GM18502 (cell line): ENCODE data around the gene PI4K2B.
A peak's percentile ranks its signal among the peaks of the same experiment; 100 is the strongest.
"Not testable (repeated sequence)": the region's sequence is repeated elsewhere in the genome, so short reads cannot be mapped to it uniquely, and the experiment has no call there.

Source experiments
- ATAC-seq: cut with Tn5 transposase; IDR thresholded peaks from one replicate; pipeline ENCODE4 v1.9.1; 2021; ENCODE audit warnings: mild to moderate bottlenecking; ENCODE audit not compliant: unreplicated experiment, poor library complexity

PI4K2B gene

DNA sequence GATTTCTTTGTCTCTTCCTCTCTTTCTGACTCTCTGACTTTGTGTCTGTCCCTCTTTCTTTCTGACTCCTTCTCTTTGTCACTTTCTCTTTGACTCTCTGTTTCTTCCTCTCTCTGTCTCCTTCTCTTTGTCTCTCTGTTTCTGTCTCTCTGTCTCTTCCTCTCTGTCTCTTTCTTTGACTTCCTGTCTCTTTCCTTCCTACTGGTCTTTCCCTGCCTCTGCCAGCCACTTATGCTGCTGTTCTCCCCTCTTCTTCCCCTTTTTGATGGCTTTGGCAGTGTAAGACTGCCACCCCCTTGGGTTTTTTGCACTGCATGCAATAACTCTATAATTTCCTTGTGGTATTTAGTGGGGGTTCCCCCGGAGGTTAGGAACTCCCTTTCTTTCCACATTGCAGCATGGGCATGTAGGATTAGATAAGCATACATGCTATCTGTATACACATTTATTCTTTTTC, 6.9 kb downstream of the PI4K2B start:
- ATAC-seq: peak; percentile 82

DNA sequence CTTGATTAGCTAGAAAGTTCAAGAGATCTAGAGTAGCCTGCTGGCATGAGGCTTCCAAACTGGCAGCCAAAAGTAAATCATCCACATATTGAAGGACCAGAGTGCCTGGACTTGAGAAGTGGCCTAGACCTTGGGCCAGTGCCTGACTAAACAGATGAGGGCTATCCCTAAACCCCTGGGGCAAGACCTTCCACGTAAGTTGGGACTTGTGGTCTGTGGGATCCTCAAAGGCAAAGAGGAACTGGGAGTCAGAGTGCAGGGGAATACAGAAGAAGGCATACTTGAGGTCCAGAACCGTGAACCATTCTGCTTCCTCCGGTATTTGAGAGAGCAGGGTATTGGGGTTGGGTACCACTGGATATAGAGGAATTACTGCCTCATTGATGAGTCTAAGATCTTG, 8.4 kb downstream of the PI4K2B start:
- ATAC-seq: not testable (repeated sequence)

DNA sequence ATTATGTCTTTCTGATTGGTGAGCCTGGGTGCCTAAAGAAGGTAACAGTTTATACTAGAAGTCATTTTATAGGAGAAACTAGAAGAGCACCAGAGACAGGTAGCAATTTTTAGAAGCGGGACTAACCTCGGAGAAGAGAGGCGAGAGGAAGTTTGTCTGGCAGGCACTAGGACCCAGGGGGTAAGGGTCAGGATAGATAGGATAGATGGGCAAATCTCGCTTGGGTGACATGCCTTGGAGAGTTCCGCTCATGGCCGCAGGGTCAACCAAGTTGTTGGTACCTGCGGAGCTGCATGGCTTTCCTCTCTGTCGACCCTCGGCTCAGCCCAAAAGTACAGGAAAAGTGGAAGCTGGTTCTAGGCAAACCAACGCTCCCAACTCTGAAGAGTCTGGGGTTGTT, 11.3 kb downstream of the PI4K2B start:
- no peak for ATAC-seq

DNA sequence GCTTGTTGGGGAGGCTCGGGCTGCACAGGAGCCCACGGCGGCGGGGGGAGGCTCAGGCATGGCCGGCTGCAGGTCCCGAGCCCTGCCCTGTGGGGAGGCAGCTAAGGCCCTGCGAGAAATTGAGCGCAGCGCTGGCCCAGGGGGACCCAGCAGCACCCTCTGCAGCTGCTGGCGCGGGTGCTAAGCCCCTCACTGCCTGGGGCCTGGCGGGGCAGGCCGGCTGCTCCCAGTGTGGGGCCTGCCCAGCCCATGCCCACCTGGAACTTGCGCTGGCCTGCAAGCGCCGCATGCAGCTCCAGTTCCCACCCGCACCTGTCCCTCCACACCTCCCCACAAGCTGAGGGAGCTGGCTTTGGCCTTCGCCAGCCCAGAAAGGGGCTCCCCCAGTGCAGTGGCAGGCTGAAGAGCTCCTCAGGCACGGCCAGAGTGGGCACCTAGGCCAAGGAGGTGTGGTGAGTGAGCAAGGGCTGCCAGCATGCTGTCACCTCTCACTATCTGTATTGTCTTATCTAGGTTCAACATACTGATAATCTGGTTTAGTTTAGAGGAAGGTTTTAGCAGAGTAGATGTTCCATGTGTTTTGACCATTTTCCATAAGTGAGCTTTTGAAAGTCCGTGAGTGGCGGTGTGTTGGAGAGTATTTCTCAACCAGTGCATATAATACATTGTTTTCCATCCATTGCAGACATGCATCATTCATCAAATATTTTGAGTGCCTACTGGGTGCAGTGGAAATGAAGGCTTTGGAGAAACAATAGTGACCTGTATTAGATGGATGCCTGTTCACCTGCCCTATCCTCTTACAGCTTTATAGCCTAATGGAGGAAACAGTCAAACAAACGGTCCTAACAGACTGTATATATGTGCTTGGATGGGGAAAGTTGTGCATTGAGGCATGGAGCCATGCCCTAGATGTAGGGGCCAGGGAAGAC, 13.1 kb downstream of the PI4K2B start:
- no peak for ATAC-seq

DNA sequence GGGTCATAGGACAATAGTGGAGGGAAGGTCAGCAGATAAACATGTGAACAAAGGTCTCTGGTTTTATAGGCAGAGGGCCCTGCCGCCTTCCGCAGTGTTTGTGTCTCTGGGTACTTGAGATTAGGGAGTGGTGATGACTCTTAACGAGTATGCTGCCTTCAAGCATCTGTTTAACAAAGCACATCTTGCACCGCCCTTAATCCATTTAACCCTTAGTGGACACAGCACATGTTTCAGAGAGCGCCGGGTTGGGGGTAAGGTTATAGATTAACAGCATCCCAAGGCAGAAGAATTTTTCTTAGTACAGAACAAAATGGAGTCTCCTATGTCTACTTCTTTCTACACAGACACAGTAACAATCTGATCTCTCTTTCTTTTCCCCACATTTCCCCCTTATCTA, 15.0 kb downstream of the PI4K2B start:
- ATAC-seq: not testable (repeated sequence)

DNA sequence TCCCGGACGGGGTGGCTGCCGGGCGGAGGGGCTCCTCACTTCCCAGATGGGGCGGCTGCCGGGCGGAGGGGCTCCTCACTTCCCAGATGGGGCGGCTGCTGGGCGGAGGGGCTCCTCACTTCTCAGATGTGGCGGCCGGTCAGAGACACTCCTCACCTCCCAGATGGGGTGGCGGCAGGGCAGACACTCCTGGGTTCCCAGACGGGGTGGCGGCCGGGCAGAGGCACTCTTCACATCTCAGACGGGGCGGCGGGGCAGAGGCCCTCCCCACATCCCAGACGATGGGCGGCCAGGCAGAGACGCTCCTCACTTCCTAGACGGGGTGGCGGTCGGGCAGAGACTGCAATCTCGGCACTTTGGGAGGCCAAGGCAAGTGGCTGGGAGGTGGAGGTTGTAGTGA, 15.7 kb downstream of the PI4K2B start:
- ATAC-seq: not testable (repeated sequence)

DNA sequence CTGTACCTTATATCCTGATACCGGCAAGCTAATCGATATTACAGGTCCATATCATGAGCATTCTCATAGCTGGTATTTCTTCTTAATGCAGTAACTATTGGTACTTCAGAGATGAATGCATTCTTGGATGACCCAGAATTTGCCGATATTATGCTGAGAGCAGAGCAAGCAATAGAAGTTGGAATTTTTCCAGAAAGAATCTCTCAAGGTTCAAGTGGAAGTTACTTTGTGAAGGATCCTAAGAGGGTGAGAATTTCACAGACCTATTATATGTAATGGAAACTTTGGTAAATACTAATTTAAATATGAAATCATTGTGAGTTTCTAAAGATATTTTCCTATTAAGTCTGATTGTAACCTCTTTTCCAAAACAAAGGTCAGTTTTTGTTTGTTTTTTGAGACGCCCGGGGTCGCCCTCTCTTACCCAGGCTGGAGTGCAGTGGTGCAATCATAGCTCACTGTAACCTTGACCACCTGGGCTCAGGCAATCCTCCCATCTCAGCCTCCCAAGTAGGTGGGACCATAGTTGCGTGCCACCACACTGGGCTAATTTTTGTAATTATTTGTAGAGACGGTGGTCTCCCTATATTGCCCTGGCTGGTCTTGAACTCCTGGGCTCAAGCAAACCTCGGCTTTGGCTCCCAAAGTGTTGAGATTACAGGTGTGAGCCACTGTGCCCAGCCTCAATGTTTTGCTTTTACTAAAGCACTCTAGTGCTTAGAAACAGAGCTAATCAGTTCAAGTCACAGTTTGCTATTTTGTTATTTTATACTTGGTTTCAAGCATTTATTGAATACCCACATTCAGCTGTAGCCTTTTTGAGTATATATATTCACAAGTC, 18.6 kb downstream of the PI4K2B start:
- no peak for ATAC-seq

DNA sequence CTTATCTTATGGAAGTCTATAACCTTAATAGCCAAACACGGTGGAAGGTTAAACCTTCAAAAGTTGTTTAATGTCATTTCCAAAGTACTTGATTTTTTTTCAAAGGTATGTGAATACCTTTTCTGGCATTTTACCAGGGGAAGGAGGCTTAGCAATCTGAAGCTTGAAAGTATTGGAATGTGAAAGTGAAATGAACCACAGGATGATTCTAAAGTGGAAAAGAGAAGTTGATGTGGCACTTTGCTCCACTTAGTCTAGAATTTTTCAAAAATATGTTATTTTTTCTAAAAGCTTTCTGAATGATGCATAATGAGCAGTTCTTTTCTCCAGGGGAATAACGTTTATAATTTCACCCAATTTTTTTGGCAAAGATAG, 19.2 kb downstream of the PI4K2B start:
- no peak for ATAC-seq

DNA sequence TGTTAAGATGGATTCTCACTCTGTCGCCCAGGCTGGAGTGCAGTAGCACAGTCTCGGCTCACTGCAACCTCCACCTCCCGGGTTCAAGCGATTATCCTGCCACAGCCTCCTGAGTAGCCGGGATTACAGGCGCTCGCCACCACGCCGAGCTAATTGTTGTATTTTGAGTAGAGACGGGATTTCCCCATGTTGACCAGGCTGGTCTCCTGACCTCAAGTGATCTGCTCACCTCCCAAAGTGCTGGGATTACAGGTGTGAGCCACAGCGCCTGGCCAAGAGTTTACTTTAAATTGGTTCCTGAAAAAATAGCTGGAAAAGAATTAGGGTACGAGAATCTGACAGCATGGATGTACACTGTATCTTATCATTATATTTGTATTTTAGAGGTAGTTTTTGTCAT, 20.0 kb downstream of the PI4K2B start:
- ATAC-seq: not testable (repeated sequence)

DNA sequence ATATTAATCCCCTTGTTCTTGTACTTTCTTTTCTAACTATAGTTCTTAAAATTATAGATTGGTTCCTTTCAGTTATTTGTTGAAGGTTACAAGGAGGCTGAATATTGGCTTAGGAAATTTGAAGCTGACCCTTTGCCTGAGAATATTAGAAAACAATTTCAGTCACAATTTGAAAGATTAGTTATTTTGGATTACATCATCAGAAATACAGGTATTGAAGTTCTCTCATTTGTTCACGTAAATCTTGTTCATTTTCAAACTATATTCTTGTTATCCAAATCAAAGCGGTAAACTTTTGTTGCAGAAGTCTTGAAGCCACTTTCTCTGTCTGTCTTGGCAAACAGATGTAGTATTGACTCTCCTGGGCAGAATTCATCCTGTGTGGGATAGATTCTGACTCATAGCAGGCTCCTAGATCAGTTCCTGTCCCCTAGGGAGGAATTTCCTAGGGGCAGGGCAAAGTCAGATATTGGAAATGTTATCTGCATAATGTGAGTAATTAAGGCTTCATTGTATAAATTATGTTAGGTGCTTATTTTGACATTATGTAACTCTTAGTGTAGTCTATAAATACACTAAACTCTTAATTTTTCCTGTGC, 25.2 kb downstream of the PI4K2B start:
- ATAC-seq: no peak

DNA sequence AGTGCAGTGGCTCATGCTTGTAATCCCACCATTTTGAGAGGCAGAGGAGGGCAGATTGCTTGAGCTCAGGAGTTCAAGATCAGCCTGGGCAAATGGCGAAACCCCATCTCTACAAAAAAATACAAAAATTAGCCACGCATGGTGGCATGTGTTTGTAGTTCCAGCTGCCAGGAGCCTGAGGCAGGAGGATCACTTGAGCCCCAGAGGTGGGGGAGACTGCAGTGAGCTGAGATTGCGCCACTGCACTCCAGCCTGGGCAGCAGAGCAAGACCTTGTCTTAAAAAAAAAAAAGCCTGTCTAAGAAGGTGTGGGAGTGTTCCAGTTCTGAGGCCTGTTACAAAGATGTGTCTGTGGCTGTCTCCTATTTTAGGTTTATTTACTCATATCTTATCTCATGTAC, 38.0 kb downstream of the PI4K2B start:
- ATAC-seq: no peak

DNA sequence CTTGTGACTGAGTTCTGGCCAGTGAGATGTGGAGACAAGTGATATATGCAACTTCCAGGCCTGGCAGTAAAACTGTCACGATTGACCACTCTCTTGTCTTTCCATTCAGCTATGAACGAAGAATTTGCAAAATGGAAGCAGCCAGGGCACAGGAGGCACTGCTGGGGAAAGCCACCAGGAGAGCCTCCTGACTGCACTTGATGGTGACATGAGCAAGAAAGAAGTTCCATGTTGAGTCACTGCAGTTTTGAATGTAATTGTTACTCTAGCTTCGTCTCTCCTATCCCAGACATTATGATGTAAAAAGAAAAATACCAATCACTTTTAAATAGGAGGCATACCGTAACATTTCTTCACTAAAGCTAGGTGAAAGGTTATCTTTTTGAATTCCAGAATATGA, 46.4 kb downstream of the PI4K2B start:
- ATAC-seq: no peak

DNA sequence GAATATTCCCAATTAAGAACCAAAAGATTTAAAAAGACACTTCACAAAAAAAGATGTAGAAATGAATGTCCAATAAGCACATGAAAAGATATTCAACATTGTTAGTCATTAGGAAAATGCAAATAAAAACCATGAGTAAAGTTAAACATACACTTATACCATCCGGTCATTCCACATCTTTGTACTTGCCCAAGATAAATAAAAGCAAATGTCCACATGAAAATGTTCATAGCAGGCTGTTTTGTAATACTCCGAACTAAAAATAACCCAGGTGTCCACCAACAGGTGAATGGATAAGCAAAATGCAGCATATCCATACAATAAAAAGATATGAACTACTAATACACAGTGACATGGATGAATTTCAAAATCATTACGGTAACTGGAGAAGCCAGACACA, 50.1 kb downstream of the PI4K2B start:
- no peak for ATAC-seq

DNA sequence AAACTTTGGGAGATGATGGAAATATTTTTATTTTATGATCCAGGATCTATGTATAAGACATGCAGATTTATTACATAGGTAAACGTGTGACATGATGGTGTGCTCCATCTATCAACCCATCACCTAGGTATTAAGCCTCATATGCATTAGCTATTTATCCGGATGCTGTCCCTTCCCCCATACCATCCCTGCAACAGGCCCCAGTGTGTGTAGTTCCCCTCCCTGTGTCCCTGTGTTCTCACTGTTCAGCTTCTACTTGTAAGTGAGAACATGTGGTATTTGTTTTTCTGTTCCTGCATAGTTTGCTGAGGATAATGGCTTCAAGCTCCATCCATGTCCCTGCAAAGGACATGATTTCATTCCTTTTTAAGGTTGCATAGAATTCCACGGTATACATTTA, 50.6 kb downstream of the PI4K2B start:
- no peak for ATAC-seq

DNA sequence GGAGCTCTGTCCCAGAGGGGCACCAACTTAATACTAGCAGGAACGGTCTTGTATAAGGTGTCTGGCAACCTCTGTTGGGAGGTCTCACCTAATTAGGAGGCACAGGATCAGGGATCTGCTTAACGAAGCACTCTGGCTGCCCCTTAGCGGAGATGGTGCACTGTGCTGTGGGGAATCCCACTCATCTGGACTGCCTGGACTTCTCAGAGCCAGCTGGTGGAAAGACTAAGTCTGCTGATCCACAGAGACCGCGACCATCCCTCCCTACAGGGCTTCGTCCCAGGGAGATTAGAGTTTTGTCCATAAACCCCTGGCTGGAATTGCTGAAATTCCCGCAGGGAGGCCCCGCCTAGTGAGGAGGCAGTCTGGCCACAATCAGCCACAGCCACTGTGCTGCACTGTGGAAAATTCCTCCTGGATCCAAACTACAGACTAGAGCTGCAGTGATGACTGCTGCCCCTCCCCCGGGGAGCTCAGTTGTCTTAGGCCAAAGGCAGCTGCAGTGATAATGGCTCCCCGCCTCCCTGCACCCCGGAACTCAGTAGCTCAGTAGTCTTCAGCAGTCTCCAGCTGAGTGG, 56.7 kb downstream of the PI4K2B start:
- no peak for ATAC-seq

DNA sequence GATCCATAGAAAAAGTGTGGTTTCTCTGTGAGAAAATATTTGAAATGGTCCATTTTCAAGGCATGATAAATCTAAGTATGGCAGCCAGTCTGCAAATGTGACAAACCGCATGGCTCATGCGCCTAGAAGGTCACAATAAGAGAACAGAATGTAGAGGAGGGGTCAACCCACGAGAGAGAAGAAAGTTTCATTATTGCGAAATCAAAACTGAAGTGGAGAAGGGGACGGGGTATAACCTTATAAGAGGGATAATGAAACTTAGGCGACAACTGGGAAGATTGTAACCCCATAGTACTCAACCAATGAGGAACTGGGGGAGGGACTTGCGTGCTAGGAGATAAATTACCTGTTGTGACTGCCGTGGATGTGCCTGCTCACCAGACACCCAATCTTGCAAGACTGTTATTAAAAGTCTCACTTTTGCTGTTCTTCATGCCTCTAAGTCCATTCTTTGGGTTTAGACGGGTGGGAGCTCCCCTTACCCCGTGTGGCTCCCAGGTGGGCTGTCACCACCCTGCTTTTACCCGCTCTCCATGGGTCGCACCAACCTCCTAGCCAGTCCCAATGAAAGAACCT, 57.4 kb downstream of the PI4K2B start:
- ATAC-seq: no peak

DNA sequence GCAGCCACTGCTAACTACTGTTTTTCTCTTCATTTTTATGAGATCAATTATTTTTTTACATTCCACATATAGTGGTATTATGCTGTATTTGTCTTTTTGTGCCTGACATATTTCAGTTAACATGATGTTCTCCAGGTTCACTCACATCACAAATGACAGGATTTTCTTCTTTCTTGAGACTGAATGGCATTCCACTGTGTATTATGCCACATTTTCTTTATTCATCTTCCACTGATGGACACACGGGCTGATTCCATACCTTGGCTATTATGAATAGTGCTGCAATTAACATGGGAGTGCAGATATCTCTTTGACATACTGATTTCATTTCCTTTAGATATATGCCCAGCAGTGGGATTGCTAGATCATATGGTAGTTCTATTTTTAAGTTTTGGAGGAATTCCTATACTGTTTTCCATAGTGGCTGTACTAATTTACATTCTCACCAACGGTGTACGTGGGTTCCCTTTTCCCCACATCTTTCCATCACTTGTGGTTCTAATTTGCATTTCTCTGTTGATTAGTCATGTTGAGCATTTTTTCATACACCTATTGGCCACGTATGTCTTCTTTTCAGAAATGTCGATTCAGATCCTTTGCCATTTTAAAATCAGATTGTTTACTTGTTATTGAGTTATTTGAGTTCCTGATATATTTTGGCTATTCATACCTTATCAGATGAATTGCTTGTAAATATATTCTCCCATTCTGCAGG, 63.9 kb downstream of the PI4K2B start:
- ATAC-seq: peak; percentile 54

DNA sequence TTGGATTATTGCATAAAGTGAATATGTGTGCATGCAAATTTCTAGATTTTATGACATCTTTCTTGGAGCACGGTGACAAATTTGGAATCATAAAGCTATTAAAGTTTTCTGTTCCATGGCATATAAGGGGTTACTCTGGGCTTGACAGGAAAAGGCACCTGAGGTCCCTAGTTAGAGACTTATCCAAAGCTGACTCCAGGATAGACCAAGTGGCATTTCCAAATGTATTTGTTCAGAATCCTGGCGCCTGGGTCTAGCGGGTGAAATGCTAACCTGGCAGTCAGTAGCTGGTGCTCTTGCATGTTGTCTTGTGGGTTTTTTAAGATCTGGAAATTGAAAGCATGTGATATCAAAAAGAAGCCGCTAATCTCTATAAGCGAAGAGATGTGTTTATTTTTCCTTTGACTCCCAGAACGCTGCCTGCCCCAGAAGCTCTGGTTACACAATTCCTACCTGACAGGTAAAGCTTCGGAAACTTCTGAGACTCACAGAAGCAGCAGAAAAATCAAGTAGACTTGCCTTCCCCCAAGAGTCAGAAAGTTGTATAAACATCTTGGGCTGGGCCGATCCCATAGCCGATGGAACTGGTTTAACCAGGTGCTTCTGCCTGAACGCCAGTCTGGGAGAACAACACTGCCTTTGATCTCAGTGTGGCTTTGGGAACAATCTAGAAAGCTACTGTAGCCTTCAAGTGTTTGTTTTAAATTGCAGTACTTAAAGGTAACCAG, 65.8 kb downstream of the PI4K2B start:
- no peak for ATAC-seq

DNA sequence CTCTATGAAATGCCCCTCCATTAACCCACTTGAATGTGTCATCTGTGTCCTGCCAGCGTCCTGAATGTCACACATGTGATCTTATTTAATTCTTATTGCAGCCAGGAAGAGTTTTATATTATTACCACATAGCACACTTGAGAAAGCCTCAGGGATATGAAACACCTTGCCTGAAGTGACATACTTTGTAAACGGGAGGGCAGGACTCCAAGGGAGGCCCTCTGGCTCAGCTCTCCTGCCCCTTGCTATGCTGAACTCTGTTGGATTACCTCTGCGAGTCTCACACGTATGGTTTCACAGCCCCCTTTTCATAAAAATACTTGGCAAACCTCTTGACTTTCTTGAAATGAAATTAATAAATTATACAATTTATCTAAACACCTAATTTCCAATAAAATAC, 67.6 kb downstream of the PI4K2B start:
- no peak for ATAC-seq
